Measurements from ENCODE around the gene LRP2BP.

LRP2BP gene

GRCh38 chr4:185426960-185427688, 31.4 kb upstream of the LRP2BP start:
- DNase-seq: no peak
- no peaks in the 10 kb centered on the region for H3K4me1 ChIP-seq
- no peaks in the 10 kb centered on the region for H3K27me3 ChIP-seq
- H3K36me3 ChIP-seq: no peaks in the 10 kb centered on the region
- no peak for TF ChIP-seq CTCF (IDR thresholded peaks at IDR 0.05; ENCODE audit: low read depth, low read length)
- no peak overlapping the region for H3K4me3 ChIP-seq (ENCODE audit: low read depth, low read length)
- H3K9me3 ChIP-seq: no peaks in the 10 kb centered on the region

- Histone ChIP-seq H3K4me3 (ENCODE audit: low read depth, low read length) (peak within 1 kb of the TSS; percentile 95), H3K9me3 (no peaks in the 10 kb centered on the region), H3K27me3 (no peaks in the 10 kb centered on the region), H3K36me3 (no peaks in the 10 kb centered on the region), H3K4me1 (no peaks in the 10 kb centered on the region)
- no peak for TF ChIP-seq CTCF (IDR thresholded peaks at IDR 0.05; ENCODE audit: low read depth, low read length)
- peak; percentile 87 for DNase-seq
Measured at GRCh38 chr4:185425647-185426352, 30.1 kb upstream of the LRP2BP start, which contains the start of gene UFSP2. Gene UFSP2, minus strand, starts transcription at chr4:185425964. Its CDS starts 96 bp downstream, at chr4:185425868.

GRCh38 chr4:185424905-185425646, 29.4 kb upstream of the LRP2BP start:
- no peak for DNase-seq
- Histone ChIP-seq H3K27me3 (no peaks in the 10 kb centered on the region), H3K36me3 (no peaks in the 10 kb centered on the region), H3K4me1 (no peaks in the 10 kb centered on the region), H3K9me3 (no peaks in the 10 kb centered on the region), H3K4me3 (ENCODE audit: low read depth, low read length) (peak overlapping the region; percentile 95)
- TF ChIP-seq CTCF (IDR thresholded peaks at IDR 0.05; ENCODE audit: low read depth, low read length): no peak

GRCh38 chr4:185421366-185422124, 25.8 kb upstream of the LRP2BP start:
- Histone ChIP-seq H3K27me3 (no peaks in the 10 kb centered on the region), H3K4me1 (no peaks in the 10 kb centered on the region), H3K9me3 (no peaks in the 10 kb centered on the region), H3K36me3 (peaks cover 5% of the 10 kb centered on the region), H3K4me3 (ENCODE audit: low read depth, low read length) (no peak overlapping the region)
- TF ChIP-seq CTCF (IDR thresholded peaks at IDR 0.05; ENCODE audit: low read depth, low read length): no peak
- DNase-seq: no peak

- Histone ChIP-seq H3K27me3 (no peaks in the 10 kb centered on the region), H3K4me1 (no peaks in the 10 kb centered on the region), H3K4me3 (ENCODE audit: low read depth, low read length) (no peak overlapping the region), H3K36me3 (peaks cover 20% of the 10 kb centered on the region), H3K9me3 (no peaks in the 10 kb centered on the region)
- no peak for TF ChIP-seq CTCF (IDR thresholded peaks at IDR 0.05; ENCODE audit: low read depth, low read length)
- DNase-seq: no peak
Measured at GRCh38 chr4:185416955-185417354, 21.2 kb upstream of the LRP2BP start.

All from BE2C (cell line).